HG02840 (cell line): ENCODE data around the gene LRRC31.
A peak's percentile ranks its signal among the peaks of the same experiment; 100 is the strongest.

Experiments used
- ATAC-seq: cut with Tn5 transposase; IDR thresholded peaks from one replicate; pipeline ENCODE4 v1.9.1; 2021; ENCODE audit warnings: mild to moderate bottlenecking, moderate library complexity, moderate number of reproducible peaks; ENCODE audit not compliant: unreplicated experiment, low FRiP score

LRRC31 gene

DNA sequence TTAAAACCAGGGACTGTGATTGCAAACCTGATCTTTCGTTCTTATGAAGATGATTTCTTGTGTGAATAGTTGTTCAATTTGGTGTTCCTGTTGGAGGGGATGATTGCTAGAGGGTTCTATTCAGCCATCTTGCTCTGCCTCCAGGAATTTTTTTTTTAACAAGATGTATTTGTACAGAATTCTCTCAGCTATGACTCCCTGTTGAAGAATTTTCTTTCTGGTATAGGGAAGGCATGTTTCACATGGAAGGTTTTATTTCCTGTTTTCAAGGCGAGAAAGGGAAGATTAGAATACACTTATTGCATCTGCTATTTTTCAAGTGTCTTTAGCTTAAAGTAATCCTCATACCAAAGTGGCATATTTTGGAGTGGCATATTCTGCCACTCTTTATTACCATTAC, 51.4 kb downstream of the LRRC31 start:
- no peak for ATAC-seq

DNA sequence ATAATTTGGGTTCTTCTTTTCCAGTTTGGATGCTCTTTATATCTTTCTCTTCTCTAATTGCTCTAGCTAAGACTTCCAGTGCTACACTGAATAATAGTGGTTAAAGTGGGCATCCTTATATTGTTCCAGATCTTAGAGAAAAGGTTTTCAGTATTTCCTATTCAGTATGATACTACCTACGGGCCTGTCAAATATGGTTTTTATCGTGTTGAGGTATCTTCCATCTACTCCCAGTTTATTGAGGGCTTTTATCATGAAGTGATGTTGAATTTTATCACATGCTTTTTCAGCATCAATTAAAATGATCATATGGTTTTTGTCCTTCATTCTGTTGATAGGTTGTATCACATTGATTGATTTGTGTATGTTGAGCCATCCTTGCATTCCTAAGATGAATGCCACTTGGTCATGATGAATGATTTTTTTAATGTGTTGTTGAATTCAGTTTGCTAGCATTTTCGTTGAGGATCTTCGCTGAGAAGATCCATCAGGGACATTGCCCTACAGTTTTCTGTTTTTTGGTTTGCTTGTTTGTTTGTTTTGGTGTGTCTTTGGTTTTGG, 54.1 kb downstream of the LRRC31 start:
- ATAC-seq = no peak

DNA sequence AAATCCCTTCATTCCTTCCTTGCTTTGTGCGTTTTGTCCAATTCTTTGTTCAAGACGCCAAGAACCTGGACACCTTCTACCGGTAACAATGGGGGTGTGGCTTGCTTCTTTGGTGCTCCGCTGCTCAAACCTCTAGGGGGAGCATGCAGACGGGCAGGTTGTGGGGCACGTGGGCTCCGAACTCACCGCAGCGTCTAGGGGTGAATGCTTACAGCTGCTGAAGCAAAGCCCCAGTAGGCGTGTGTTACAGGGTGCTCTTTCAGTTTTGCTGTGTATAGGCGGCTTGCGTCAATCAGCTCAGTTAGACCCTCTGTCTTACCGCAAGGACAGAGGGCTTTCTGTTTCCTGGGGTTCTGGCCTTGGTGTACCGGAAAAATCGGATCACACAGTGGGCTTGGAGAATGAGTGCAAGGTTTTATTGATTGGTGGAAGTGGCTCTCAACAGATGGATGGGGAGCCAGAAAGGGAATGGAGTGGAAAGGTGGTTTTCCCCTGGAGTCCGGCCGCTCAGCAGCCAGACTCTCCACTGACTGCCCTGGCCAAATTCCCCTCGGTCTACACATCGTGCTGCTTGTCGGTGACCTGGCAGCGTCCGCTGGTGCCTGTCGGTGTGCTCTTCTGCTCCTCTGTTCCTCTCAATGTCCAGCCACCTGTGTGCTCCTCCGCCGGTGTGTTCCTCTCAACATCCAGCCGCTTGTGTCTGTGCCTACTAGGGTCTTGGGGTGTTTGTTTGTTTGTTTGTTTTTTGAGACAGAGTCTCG, 55.8 kb downstream of the LRRC31 start:
- peak; percentile 84 for ATAC-seq

- ATAC-seq = no peak
These were observed 56.5 kb downstream of the LRRC31 start for GRCh38 chr3:169813278-169813677.

GRCh38 chr3:169812332-169813235, 57.2 kb downstream of the LRRC31 start, which contains the start of the genes LRRC34 and LRRIQ4:
TSS of gene LRRC34 (minus strand) at chr3:169812904. CDS start at chr3:169812548, 356 bp downstream.
TSS of gene LRRIQ4 (plus strand) at chr3:169812870. CDS start at chr3:169821922, 9,052 bp downstream.
- ATAC-seq = peak; percentile 66

GRCh38 chr3:169811631-169812331, 58.0 kb downstream of the LRRC31 start:
- ATAC-seq = peak; percentile 3

DNA sequence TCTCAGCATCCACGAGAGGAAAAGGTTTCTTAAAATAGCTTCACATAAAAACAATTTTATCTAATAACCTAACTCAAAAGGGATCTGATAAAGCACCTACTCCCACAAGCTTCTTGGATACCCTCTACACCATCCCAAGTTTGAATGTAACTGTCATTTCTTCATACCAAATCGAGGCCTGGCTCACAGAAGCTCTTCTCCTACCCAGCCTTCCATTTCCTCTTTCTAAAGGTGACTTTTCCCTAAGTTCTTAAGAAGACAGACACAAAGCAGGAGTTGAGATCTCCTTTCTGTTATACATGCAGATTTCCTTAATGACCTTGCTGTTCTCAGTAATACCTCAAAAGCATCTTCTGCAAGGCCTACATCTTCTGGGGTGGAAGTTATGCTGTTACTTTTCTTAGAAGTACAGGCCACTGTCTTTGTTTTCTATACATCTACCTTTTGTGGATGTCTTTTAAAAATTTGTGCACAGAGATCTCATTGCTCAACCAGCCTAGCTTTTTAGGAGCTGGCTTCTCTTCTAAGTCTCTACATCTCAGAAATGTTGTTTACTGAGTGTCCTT, 60.4 kb downstream of the LRRC31 start:
- no peak for ATAC-seq

DNA sequence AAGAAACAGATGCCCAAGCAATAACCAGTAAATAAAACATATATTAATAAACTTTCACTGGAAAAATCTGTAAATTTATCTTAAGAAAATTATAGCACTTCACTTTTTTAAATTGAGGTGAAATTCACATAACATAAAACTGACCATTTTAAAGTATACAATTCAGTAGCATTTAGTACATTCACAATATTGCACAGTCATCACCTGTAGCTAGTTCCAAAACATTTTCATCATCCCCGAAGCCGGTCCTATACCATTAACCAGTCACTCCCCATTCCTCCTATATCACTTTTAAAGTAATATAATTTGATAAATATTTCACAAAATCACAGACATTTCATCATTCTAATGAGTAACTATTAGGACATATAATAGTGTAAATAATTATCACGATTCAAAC, 65.1 kb downstream of the LRRC31 start:
- no peak for ATAC-seq

- no peak for ATAC-seq
These were observed 77.4 kb downstream of the LRRC31 start for GRCh38 chr3:169792359-169792758.

- ATAC-seq = no peak
These were observed 78.9 kb downstream of the LRRC31 start for GRCh38 chr3:169790687-169791429.

- ATAC-seq = no peak
These were observed 79.5 kb downstream of the LRRC31 start for GRCh38 chr3:169790219-169790618.
